Measurements from ENCODE around the gene GUCA2B. TPM values are rescaled to one million over a fixed set of nuclear protein-coding genes. Genes with fewer than 3 reads are reported as not detected.

Gene GUCA2B
- total RNA-seq, 2 donors from 2014 or later = not detected

GRCh38 chr1:42143896-42144710, 9.1 kb upstream of the GUCA2B start:
- TF ChIP-seq CTCF (IDR thresholded peaks at IDR 0.05) = no peak
- Histone ChIP-seq H3K4me1 (peaks cover 0 to 7% of the 10 kb centered on the region in 2 donors), H3K4me3 (no peak overlapping the region), H3K36me3 (no peaks in the 10 kb centered on the region), H3K27ac (no peak overlapping the region), H3K27me3 (no peaks in the 10 kb centered on the region), H3K9me3 (no peaks in the 10 kb centered on the region)
- DNase-seq (ENCODE audit: low spot score) = peak; percentile 42

DNA sequence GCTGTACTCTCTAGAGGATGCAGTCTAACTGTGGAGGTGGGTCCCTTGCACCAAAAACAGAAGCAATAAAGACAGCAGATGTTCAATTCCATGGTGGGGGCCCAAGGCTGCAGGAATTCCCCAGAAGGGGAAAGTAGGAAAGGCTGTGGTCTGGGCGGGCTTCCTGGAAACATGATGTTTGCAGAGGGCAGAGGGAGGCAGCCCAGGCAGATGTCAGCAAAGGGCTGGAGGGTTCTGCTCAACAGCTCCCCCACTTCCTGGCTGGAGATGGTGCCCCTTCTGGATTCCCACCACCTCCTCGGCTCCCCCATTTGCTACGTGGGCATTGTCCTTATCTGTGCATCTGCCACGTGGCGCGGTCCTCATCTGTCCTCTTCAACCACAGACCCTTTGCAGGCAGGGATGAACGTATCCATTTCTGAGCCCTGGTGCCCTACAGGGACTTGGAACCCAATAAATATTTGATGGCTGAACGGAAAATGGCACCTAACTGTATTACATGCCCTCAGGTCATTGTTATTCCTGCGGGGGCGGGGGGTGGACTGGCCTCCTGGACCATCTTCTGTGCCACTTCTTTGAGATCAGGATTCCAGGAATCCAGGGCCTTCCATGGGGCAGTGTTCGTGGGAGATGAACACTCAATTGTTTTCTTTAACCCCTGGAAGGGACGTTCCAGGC, 8.4 kb upstream of the GUCA2B start:
- no peak for TF ChIP-seq CTCF (IDR thresholded peaks at IDR 0.05)
- no peak overlapping the region for H3K27ac ChIP-seq
- H3K36me3 ChIP-seq = no peaks in the 10 kb centered on the region
- H3K4me3 ChIP-seq = no peak overlapping the region
- peak; percentile 32 for DNase-seq (ENCODE audit: low spot score)
- peaks cover 0 to 7% of the 10 kb centered on the region in 2 donors for H3K4me1 ChIP-seq
- H3K9me3 ChIP-seq = no peaks in the 10 kb centered on the region
- H3K27me3 ChIP-seq = no peaks in the 10 kb centered on the region

GRCh38 chr1:42145389-42145716, 7.9 kb upstream of the GUCA2B start:
- no peak overlapping the region for H3K4me3 ChIP-seq
- H3K27me3 ChIP-seq = no peaks in the 10 kb centered on the region
- H3K4me1 ChIP-seq = peaks cover 0 to 7% of the 10 kb centered on the region in 2 donors
- peak; percentile 53 for DNase-seq (ENCODE audit: low spot score)
- no peaks in the 10 kb centered on the region for H3K36me3 ChIP-seq
- no peaks in the 10 kb centered on the region for H3K9me3 ChIP-seq
- H3K27ac ChIP-seq = no peak overlapping the region
- TF ChIP-seq CTCF (IDR thresholded peaks at IDR 0.05) = no peak

DNA sequence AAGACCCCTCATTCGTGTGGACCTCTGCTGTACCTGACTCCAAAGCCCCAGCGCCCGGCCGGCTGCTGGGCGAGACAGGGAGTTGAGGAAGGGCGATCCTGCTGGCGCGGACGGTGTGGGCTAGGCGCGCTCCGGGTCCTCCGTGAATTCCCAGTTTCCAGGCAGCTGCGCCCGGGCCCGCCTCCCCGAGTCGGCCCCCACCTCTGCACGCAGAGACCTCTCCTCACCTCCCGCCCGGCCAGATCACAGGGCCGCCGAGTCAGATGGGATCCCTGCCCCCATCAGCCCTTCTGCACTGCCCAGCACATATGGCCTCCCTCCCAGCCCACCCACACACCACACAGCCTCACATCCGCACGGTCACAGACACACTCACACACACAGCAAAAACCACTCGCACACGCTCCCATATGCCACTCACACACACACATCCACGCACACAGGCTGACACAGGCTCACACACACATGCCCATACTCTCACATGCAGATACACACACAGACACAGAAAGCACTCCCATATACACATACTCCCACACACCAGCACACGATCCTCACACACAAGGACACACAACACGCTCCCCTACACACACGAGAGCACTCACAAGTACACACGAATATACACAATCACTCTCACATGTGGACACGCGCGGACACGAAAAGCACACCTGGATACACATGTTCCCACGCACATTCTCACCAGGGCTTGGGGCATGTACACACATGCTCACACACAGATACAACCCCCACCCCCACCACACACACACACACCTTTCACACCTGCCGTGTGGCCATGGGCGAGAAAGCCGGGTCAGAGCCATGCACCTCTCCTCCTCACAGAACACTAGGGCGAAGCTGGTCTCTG, 7.2 kb upstream of the GUCA2B start:
- Histone ChIP-seq H3K9me3 (no peaks in the 10 kb centered on the region), H3K4me1 (peaks cover 0 to 7% of the 10 kb centered on the region in 2 donors), H3K4me3 (no peak overlapping the region), H3K27ac (no peak overlapping the region), H3K27me3 (no peaks in the 10 kb centered on the region), H3K36me3 (no peaks in the 10 kb centered on the region)
- peak; percentile 52 for DNase-seq (ENCODE audit: low spot score)
- no peak for TF ChIP-seq CTCF (IDR thresholded peaks at IDR 0.05)

GRCh38 chr1:42146626-42147320, 6.4 kb upstream of the GUCA2B start:
- Histone ChIP-seq H3K27me3 (no peaks in the 10 kb centered on the region), H3K36me3 (no peaks in the 10 kb centered on the region), H3K9me3 (no peaks in the 10 kb centered on the region), H3K4me3 (no peak overlapping the region), H3K27ac (no peak overlapping the region), H3K4me1 (peaks cover 0 to 7% of the 10 kb centered on the region in 2 donors)
- peak; percentile 64 for DNase-seq (ENCODE audit: low spot score)
- TF ChIP-seq CTCF (IDR thresholded peaks at IDR 0.05) = peak; percentile 77 to 86

Data from right atrium auricular region (tissue), 2 donors.